SH-SY5Y (cell line): ENCODE data around the gene RFC2.

ENCODE experiments used
- GATA2 ChIP-seq: IDR thresholded peaks from 2 replicates; pipeline ENCODE4 v1.6.1; 2011; ENCODE audit warnings: mild to moderate bottlenecking, low read depth, low read length
- GATA3 ChIP-seq: IDR thresholded peaks from 2 replicates; pipeline ENCODE4 v1.6.1; 2011; ENCODE audit warnings: low read depth, mild to moderate bottlenecking, low read length, moderate library complexity

- TF ChIP-seq GATA3, result no peak
- TF ChIP-seq GATA2, result no peak
These were observed 37.8 kb downstream of the RFC2 start for GRCh38 chr7:74216361-74216761.
